H9 (cell line): ENCODE measurements around the gene PI16. TPM values are rescaled to one million over a fixed set of nuclear protein-coding genes. Genes with fewer than 3 reads are reported as not detected.

Experiments used
- DNase-seq: peaks from one replicate; pipeline ENCODE4 v3.0.0-alpha.2; 2017
- H2AFZ ChIP-seq: one replicate; pipeline ENCODE4 v1.6.1; 2013; ENCODE audit warnings: mild to moderate bottlenecking, low read length, control low read depth, moderate library complexity
- H2AK5ac ChIP-seq: 2 replicates; pipeline ENCODE4 v1.6.1; 2013; ENCODE audit warnings: low read length, control low read depth, mixed read lengths; ENCODE audit not compliant: insufficient read length
- H2BK120ac ChIP-seq: one replicate; pipeline ENCODE4 v1.6.1; 2013; ENCODE audit warnings: low read depth, mild to moderate bottlenecking, low read length, control low read depth, inconsistent platforms; ENCODE audit not compliant: poor library complexity, severe bottlenecking
- H2BK12ac ChIP-seq: 2 replicates; pipeline ENCODE4 v1.6.1; 2013; ENCODE audit warnings: low read length, control low read depth, mixed read lengths, low read depth; ENCODE audit not compliant: insufficient read length
- H2BK15ac ChIP-seq: 2 replicates; pipeline ENCODE4 v1.6.1; 2013; ENCODE audit warnings: low read depth, low read length, control low read depth
- H2BK20ac ChIP-seq: one replicate; pipeline ENCODE4 v1.6.1; 2013; ENCODE audit warnings: low read depth, mild to moderate bottlenecking, low read length, control low read depth, inconsistent platforms; ENCODE audit not compliant: poor library complexity, severe bottlenecking
- H2BK5ac ChIP-seq: 2 replicates; pipeline ENCODE4 v1.6.1; 2013; ENCODE audit warnings: low read length, control low read depth, mixed read lengths; ENCODE audit not compliant: insufficient read length
- H3K14ac ChIP-seq: 2 replicates; pipeline ENCODE4 v1.6.1; 2013; ENCODE audit warnings: low read length, control low read depth; ENCODE audit not compliant: insufficient read depth
- H3K18ac ChIP-seq: 2 replicates; pipeline ENCODE4 v1.6.1; 2013; ENCODE audit warnings: low read depth, mild to moderate bottlenecking, mixed read lengths, low read length, control low read depth; ENCODE audit not compliant: insufficient read length
- H3K23ac ChIP-seq: 2 replicates; pipeline ENCODE4 v1.6.1; 2013; ENCODE audit warnings: low read length, control low read depth, mixed read lengths, low read depth; ENCODE audit not compliant: insufficient read length
- H3K23me2 ChIP-seq: 2 replicates; pipeline ENCODE4 v1.6.1; 2013; ENCODE audit warnings: low read depth, mild to moderate bottlenecking, mixed read lengths, low read length, control low read depth; ENCODE audit not compliant: insufficient read length, poor library complexity, severe bottlenecking
- H3K27ac ChIP-seq: 2 replicates; pipeline ENCODE4 v1.5.1; 2013; ENCODE audit warnings: low read length, control low read depth, mixed read lengths, low read depth; ENCODE audit not compliant: insufficient read length
- H3K27me3 ChIP-seq: 2 replicates; pipeline ENCODE4 v1.6.1; 2013; ENCODE audit warnings: low read length, control low read depth, inconsistent platforms; ENCODE audit not compliant: insufficient read depth
- H3K4ac ChIP-seq: 2 replicates; pipeline ENCODE4 v1.6.1; 2013; ENCODE audit warnings: low read depth, mild to moderate bottlenecking, control low read depth, inconsistent platforms, low read length, moderate library complexity
- H3K4me1 ChIP-seq: 2 replicates; pipeline ENCODE4 v1.6.1; 2013; ENCODE audit warnings: low read length, control low read depth, inconsistent platforms; ENCODE audit not compliant: insufficient read depth
- H3K4me2 ChIP-seq: 2 replicates; pipeline ENCODE4 v1.6.1; 2013; ENCODE audit warnings: low read length, control low read depth, mixed read lengths; ENCODE audit not compliant: insufficient read length, insufficient read depth
- H3K56ac ChIP-seq: 2 replicates; pipeline ENCODE4 v1.6.1; 2013; ENCODE audit warnings: low read depth, mild to moderate bottlenecking, mixed read lengths, low read length, control low read depth; ENCODE audit not compliant: insufficient read length
- H3K79me1 ChIP-seq: 2 replicates; pipeline ENCODE4 v1.6.1; 2013; ENCODE audit warnings: low read depth, mild to moderate bottlenecking, moderate library complexity, low read length, control low read depth, inconsistent platforms; ENCODE audit not compliant: insufficient read depth, poor library complexity, severe bottlenecking
- H3K79me2 ChIP-seq: 2 replicates; pipeline ENCODE4 v1.6.1; 2013; ENCODE audit warnings: low read length, control low read depth, inconsistent platforms; ENCODE audit not compliant: insufficient read depth
- H3K9ac ChIP-seq: 2 replicates; pipeline ENCODE4 v1.6.1; 2013; ENCODE audit warnings: low read length, control low read depth, mixed read lengths; ENCODE audit not compliant: insufficient read length; ENCODE audit errors: extremely low read depth
- H3K9me3 ChIP-seq: one replicate; pipeline ENCODE4 v1.6.1; 2013; ENCODE audit warnings: low read depth, low read length, inconsistent platforms; ENCODE audit not compliant: control insufficient read depth
- H3T11ph ChIP-seq: one replicate; pipeline ENCODE4 v1.6.1; 2013; ENCODE audit warnings: mild to moderate bottlenecking, low read length, control low read depth, inconsistent platforms
- H4K20me1 ChIP-seq: one replicate; pipeline ENCODE4 v1.6.1; 2013; ENCODE audit not compliant: control insufficient read depth, insufficient read length, insufficient read depth
- H4K5ac ChIP-seq: 2 replicates; pipeline ENCODE4 v1.6.1; 2013; ENCODE audit warnings: low read depth, mild to moderate bottlenecking, mixed read lengths, low read length, control low read depth; ENCODE audit not compliant: insufficient read length
- H4K8ac ChIP-seq: replicated peaks from 2 replicates; pipeline ENCODE4 v1.6.1; 2013; ENCODE audit warnings: low read length, control low read depth, mixed read lengths, low read depth; ENCODE audit not compliant: insufficient read length
- H4K91ac ChIP-seq: 2 replicates; pipeline ENCODE4 v1.6.1; 2013; ENCODE audit warnings: low read depth, mild to moderate bottlenecking, moderate library complexity, mixed read lengths, low read length, control low read depth; ENCODE audit not compliant: insufficient read length
- H3K27ac Mint-ChIP-seq, 3 experiments: 2 replicates in 2 of 3; 3 replicates in 1 of 3; pipeline ENCODE4 v1.8.0; 2020 to 2021; ENCODE audit warnings: mixed read lengths in 3 of 3, mild to moderate bottlenecking in 1 of 3, moderate library complexity in 1 of 3
- H3K27me3 Mint-ChIP-seq: 2 replicates; pipeline ENCODE4 v1.8.0; 2021; ENCODE audit warnings: low read depth, mild to moderate bottlenecking, moderate library complexity, mixed read lengths
- H3K36me3 Mint-ChIP-seq, 3 experiments: 2 replicates in 2 of 3; 3 replicates in 1 of 3; pipeline ENCODE4 v1.8.0; 2020 to 2021; ENCODE audit warnings: low read depth in 3 of 3, mixed read lengths in 3 of 3; ENCODE audit not compliant: insufficient read depth in 1 of 3
- H3K4me1 Mint-ChIP-seq, 2 experiments: 2 replicates each; pipeline ENCODE4 v1.8.0; 2020; ENCODE audit warnings: mixed read lengths in 2 of 2
- H3K4me3 Mint-ChIP-seq, 2 experiments: 2 replicates in 1 of 2; 3 replicates in 1 of 2; pipeline ENCODE4 v1.8.0; 2020 to 2021; ENCODE audit warnings: mild to moderate bottlenecking in 2 of 2, mixed read lengths in 2 of 2, moderate library complexity in 1 of 2
- H3K9me3 Mint-ChIP-seq, 2 experiments: 2 replicates in 1 of 2; 3 replicates in 1 of 2; pipeline ENCODE4 v1.8.0; 2020; ENCODE audit warnings: mild to moderate bottlenecking in 2 of 2, mixed read lengths in 2 of 2, moderate library complexity in 1 of 2
- CTCF ChIP-seq: fragments of 200-600 bp; sonication (generic); conservative IDR thresholded peaks from 3 replicates; pipeline ENCODE4 v1.8.0; 2021; ENCODE audit warnings: antibody characterized with exemption, mild to moderate bottlenecking
- WGBS: extraction: QIAGEN DNeasy Blood & Tissue Kit; methylation state at CpG from one replicate; pipeline ENCODE4 v1.1.7; 2013; ENCODE audit warnings: missing lambda C conversion rate, low lambda C conversion rate, mixed read lengths; ENCODE audit not compliant: insufficient read length; ENCODE audit errors: extremely low coverage; 5-methylcytosine and 5-hydroxymethylcytosine counted together
- total RNA-seq: library from RNA; stranded (reverse); gene quantifications from 2 replicates; pipeline ENCODE4 v1.2.1, GENCODE V29; 2021

The PI16 gene
- total RNA-seq, 1 experiment from 2014 or later, result not detected

- no peaks in the 10 kb centered on the region for H3K23me2 ChIP-seq
- no peak overlapping the region for H4K5ac ChIP-seq
- H3K4ac ChIP-seq, result no peak overlapping the region
- no peak overlapping the region for H2BK15ac ChIP-seq
- H3K36me3 Mint-ChIP-seq, result no peaks in the 10 kb centered on the region
- H3K79me1 ChIP-seq, result no peaks in the 10 kb centered on the region
- no peak overlapping the region for H3K4me2 ChIP-seq
- H3K4me3 Mint-ChIP-seq, result no peak overlapping the region
- H3K27me3 Mint-ChIP-seq, result no peaks in the 10 kb centered on the region
- no peak overlapping the region for H3K23ac ChIP-seq
- H2BK5ac ChIP-seq, result no peak overlapping the region
- no peak overlapping the region for H2BK20ac ChIP-seq
- no peak for DNase-seq
- TF ChIP-seq CTCF, result no peak
- H3K27ac ChIP-seq, result no peak overlapping the region
- no peak overlapping the region for H2AFZ ChIP-seq
- peaks cover 0 to 4% of the 10 kb centered on the region in 2 experiments; a peak in 2 of 5 replicates for H3K9me3 Mint-ChIP-seq
- H3K9me3 ChIP-seq, result no peaks in the 10 kb centered on the region
- no peak overlapping the region for H2AK5ac ChIP-seq
- H2BK12ac ChIP-seq, result no peak overlapping the region
- H2BK120ac ChIP-seq, result no peak overlapping the region
- no peak overlapping the region for H3K14ac ChIP-seq
- no peaks in the 10 kb centered on the region for H4K20me1 ChIP-seq
- no peak overlapping the region for H4K8ac ChIP-seq
- H3K18ac ChIP-seq, result no peak overlapping the region
- H3K79me2 ChIP-seq, result no peaks in the 10 kb centered on the region
- H3K27me3 ChIP-seq, result no peaks in the 10 kb centered on the region
- H3K9ac ChIP-seq, result no peak overlapping the region
- no peak overlapping the region for H3K56ac ChIP-seq
- H3T11ph ChIP-seq, result no peak overlapping the region
- WGBS, result no CpG with 5 or more reads among the region's 12 CpGs
- no peaks in the 10 kb centered on the region for H3K4me1 ChIP-seq
- H4K91ac ChIP-seq, result no peak overlapping the region
- H3K27ac Mint-ChIP-seq, result no peak overlapping the region
- no peaks in the 10 kb centered on the region for H3K4me1 Mint-ChIP-seq
Observed at GRCh38 chr6:37007340-37008043, 53.0 kb downstream of the PI16 start.
